Mucosa of descending colon (tissue), 3 donors: ENCODE data around the gene SPTB. TPM values are rescaled to one million over a fixed set of nuclear protein-coding genes. Genes with fewer than 3 reads are reported as not detected.
A peak's percentile ranks its signal among the peaks of the same experiment; 100 is the strongest.

Experiments
- ATAC-seq: fragments of 200-7000 bp; cut with Tn5 transposase; one replicate; pipeline ENCODE4 v1.9.1; 2020; ENCODE audit warnings: mild to moderate bottlenecking, moderate library complexity
- DNase-seq, 3 donors: peaks; one replicate each; pipeline ENCODE4 v3.0.0-alpha.2; 2020
- H3K36me3 ChIP-seq: fragments of 200-600 bp; one replicate; pipeline ENCODE4 v1.8.0; 2021; ENCODE audit warnings: low read depth, mild to moderate bottlenecking
- H3K4me1 ChIP-seq: fragments of 200-600 bp; one replicate; pipeline ENCODE4 v1.8.0; 2021; ENCODE audit warnings: low read depth, mild to moderate bottlenecking
- H3K4me3 ChIP-seq: fragments of 200-600 bp; one replicate; pipeline ENCODE4 v1.8.0; 2021; ENCODE audit warnings: mild to moderate bottlenecking
- H3K9me3 ChIP-seq: fragments of 200-600 bp; one replicate; pipeline ENCODE4 v1.8.0; 2021; ENCODE audit warnings: mild to moderate bottlenecking
- CTCF ChIP-seq: fragments of 200-600 bp; IDR thresholded peaks from one replicate; pipeline ENCODE4 v1.8.0; 2022; ENCODE audit warnings: antibody characterized with exemption, mild to moderate bottlenecking
- intact Hi-C, 2 donors: fragments of 100-400 bp; cut with DNase I in 1 of 2; cut with micrococcal nuclease in 1 of 2; formaldehyde crosslinking; loops; one replicate each; pipeline versions ENCODE4 v1.11.0 to v1.11.1; 2022; cut with DNase I, micrococcal nuclease
- total RNA-seq, 3 donors: library from RNA; stranded (reverse); fragmentation: NEBNext Ultra II Directional in 2 of 3; extraction: Animal tissue kit (Norgen Biotek cat#: 25700) in 2 of 3; gene quantifications; one replicate each; pipeline versions ENCODE4 v1.2.1 to v1.2.4, GENCODE V29; 2021 to 2023
- donor health status: DM: no; HTN: no; CAD: no; lungs with moderate emphysema.
- donor health status: DM: no; HTN: no; CAD: no.
- donor health status: DM: no; HTN: yes; CAD: no.

Gene SPTB
- total RNA-seq, 3 donors from 2014 or later = 0.35 to 1.4 (median 0.51) TPM

GRCh38 chr14:64763801-64764621 is 115.7 kb downstream of the SPTB start:
- TF ChIP-seq CTCF = no peak
- ATAC-seq (no peak), DNase-seq (peak in 1 of 3 donors; percentile 46)
- intact Hi-C loops = loop anchor here (5.0 kb wide), 1 partner anchor 92 kb away; no protein-coding TSS in a partner anchor
- peaks cover 20% of the 10 kb centered on the region for H3K4me1 ChIP-seq
- H3K36me3 ChIP-seq = no peaks in the 10 kb centered on the region
- H3K9me3 ChIP-seq = no peaks in the 10 kb centered on the region
- no peak overlapping the region for H3K4me3 ChIP-seq

- peaks cover 24% of the 10 kb centered on the region for H3K4me1 ChIP-seq
- DNase-seq (no peak), ATAC-seq (no peak)
- no peaks in the 10 kb centered on the region for H3K9me3 ChIP-seq
- no peaks in the 10 kb centered on the region for H3K36me3 ChIP-seq
- no peak for TF ChIP-seq CTCF
- no peak overlapping the region for H3K4me3 ChIP-seq
- intact Hi-C loops = loop anchor here (5.0 kb wide), 1 partner anchor 91 kb away; no protein-coding TSS in a partner anchor
Measured at GRCh38 chr14:64763085-64763782, 116.5 kb downstream of the SPTB start.

- DNase-seq (peak; percentile 81 to 86 (median 85)), ATAC-seq (peak; percentile 72)
- no peak for TF ChIP-seq CTCF
- Histone ChIP-seq H3K4me3 (no peak overlapping the region), H3K4me1 (peaks cover 33% of the 10 kb centered on the region), H3K9me3 (no peaks in the 10 kb centered on the region), H3K36me3 (no peaks in the 10 kb centered on the region)
- intact Hi-C loops = loop anchor here (5.0 kb wide), 1 partner anchor 90 kb away; no protein-coding TSS in a partner anchor
Measured at GRCh38 chr14:64762044-64763034, 117.4 kb downstream of the SPTB start.

GRCh38 chr14:64761441-64762043 is 118.2 kb downstream of the SPTB start:
- no peak for TF ChIP-seq CTCF
- peaks cover 36% of the 10 kb centered on the region for H3K4me1 ChIP-seq
- H3K9me3 ChIP-seq = no peaks in the 10 kb centered on the region
- peak in 1 of 3 donors; percentile 36 for DNase-seq
- ATAC-seq = peak; percentile 1
- no peak overlapping the region for H3K4me3 ChIP-seq
- intact Hi-C loops = loop anchor here (5.0 kb wide), 1 partner anchor 89 kb away; no protein-coding TSS in a partner anchor
- no peaks in the 10 kb centered on the region for H3K36me3 ChIP-seq

- no peak overlapping the region for H3K4me3 ChIP-seq
- no peaks in the 10 kb centered on the region for H3K36me3 ChIP-seq
- no peaks in the 10 kb centered on the region for H3K9me3 ChIP-seq
- intact Hi-C loops = loop anchor here (5.0 kb wide), 1 partner anchor 89 kb away; no protein-coding TSS in a partner anchor
- DNase-seq (peak in 1 of 3 donors; percentile 7), ATAC-seq (no peak)
- TF ChIP-seq CTCF = no peak
- peaks cover 38% of the 10 kb centered on the region for H3K4me1 ChIP-seq
Measured at GRCh38 chr14:64760916-64761315, 118.8 kb downstream of the SPTB start.
